ENCODE data around the gene MAGED4B.
"Not testable (repeated sequence)": the region's sequence is repeated elsewhere in the genome, so short reads cannot be mapped to it uniquely, and the experiment has no call there.

Gene MAGED4B

GRCh38 chrX:52068666-52069640 lies at the start of gene MAGED4B:
TSS of gene MAGED4B (minus strand) at chrX:52069183. CDS start at chrX:52068172, 1,011 bp downstream.
- DNase-seq = not testable (repeated sequence)

GRCh38 chrX:52118262-52118661 lies 49.3 kb upstream of the MAGED4B start:
- no peak for DNase-seq

GRCh38 chrX:52082578-52082977 lies 13.6 kb upstream of the MAGED4B start:
- DNase-seq = no peak

GRCh38 chrX:52078131-52078530 lies 9.1 kb upstream of the MAGED4B start:
- DNase-seq = no peak

DNA sequence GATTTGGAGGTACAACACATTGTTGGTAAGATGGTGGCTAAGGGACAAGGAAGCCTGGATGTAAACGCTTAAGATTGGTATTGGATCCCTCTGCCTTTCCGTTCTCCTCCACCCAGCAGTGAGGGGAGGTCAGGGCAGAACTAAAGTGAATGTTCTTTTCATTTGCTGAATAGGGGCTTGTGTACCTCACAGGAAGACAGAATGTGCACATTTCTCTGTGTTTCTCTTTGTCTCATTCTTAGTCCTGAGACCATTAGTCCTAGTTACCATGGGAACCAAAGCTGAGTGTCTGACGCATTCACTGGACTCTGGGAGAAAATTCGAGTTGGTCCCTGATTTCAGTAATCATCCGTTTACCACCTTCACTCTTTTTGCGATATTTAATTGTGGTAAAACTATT lies 26.7 kb downstream of the MAGED4B start:
- not testable (repeated sequence) for DNase-seq

- DNase-seq = no peak
Measured at GRCh38 chrX:52034211-52034610, 34.8 kb downstream of the MAGED4B start.

- DNase-seq = no peak
Measured at GRCh38 chrX:52031371-52031770, 37.6 kb downstream of the MAGED4B start.

DNA sequence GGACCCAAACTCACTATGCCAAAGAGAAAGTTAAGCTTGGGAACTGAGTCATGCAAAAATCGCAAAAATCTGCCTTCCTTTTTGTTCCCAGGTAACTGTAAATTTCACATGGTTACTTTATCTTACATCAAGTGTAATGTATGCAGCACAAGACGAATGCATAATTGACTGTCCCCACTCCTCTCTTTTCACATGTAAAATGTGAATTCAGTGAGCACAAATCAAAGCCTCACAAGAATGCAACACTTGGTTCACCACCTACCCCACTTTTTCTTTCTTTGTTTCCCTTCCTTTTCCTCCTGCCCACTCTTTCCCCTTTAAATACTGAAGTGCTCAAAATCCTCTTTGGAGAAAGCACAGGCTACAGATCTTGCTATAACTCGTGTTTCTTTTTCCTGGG lies 53.2 kb downstream of the MAGED4B start:
- DNase-seq = no peak
